HCT116 (cell line): ENCODE measurements around the gene IDUA. TPM values are rescaled to one million over a fixed set of nuclear protein-coding genes. Genes with fewer than 3 reads are reported as not detected.

Experiments
- ATAC-seq: fragments of 200-7000 bp; cut with Tn5 transposase; 2 replicates; pipeline ENCODE4 v1.9.1; 2020; ENCODE audit warnings: mild to moderate bottlenecking, moderate library complexity
- BruUV-seq: library from RNA; stranded (reverse); fragments of 400-500 nt; replicated peaks from 2 replicates; lab custom pipeline; 2021; lab: Mats Ljungman, UMichigan
- CTCF ChIA-PET: fragments of 300-600 bp; sonication (Branson Sonifier 250); formaldehyde crosslinking; loops from one replicate; lab custom pipeline; 2021; ENCODE audit warnings: antibody characterized with exemption; lab: Charles Lee
- POLR2A ChIA-PET: fragments of 300-600, 350-600 bp; sonication (Branson Sonifier 250); formaldehyde crosslinking; loops from one replicate; lab custom pipeline; 2021; ENCODE audit warnings: antibody characterized with exemption; lab: Charles Lee
- RAD21 ChIA-PET, 2 experiments: fragments of 300-600 bp; sonication (Branson Sonifier 250); formaldehyde crosslinking; loops; one replicate each; lab custom pipeline; 2023; ENCODE audit warnings: low total read pairs in 2 of 2; ENCODE audit not compliant: uncharacterized antibody in 2 of 2, unreplicated experiment in 2 of 2, low non-redundant PET in 1 of 2; lab: Charles Lee
- DNase-seq: peaks from one replicate; pipeline ENCODE4 v3.0.0-alpha.2; 2010; ENCODE audit warnings: low read depth, low spot score
- H2AFZ ChIP-seq: fragments of 200-600 bp; shearing (Covaris generic), sonication (generic); 2 replicates; pipeline ENCODE4 v1.6.1; 2017; ENCODE audit warnings: low read depth, mixed run types, mixed read lengths, antibody characterized with exemption, low read length; ENCODE audit not compliant: poor library complexity, severe bottlenecking
- H3K27ac ChIP-seq: 2 replicates; pipeline ENCODE4 v1.5.1; 2012; ENCODE audit warnings: low read depth, low read length
- H3K27me3 ChIP-seq: fragments of 200-600 bp; sonication (generic); 2 replicates; pipeline ENCODE4 v1.6.1; 2016; ENCODE audit warnings: mixed run types, low read length, mixed read lengths; ENCODE audit not compliant: insufficient read depth
- H3K36me3 ChIP-seq, 2 experiments: fragments of 200-500 bp in 1 of 2; fragments of 200-600 bp in 1 of 2; sonication (Bioruptor generic) in 1 of 2; sonication (generic) in 1 of 2; 2 replicates each; pipeline versions ENCODE4 v1.5.1 to v1.6.1; 2014 to 2016; ENCODE audit warnings: low read length in 2 of 2, inconsistent platforms in 1 of 2, mixed read lengths in 1 of 2, mixed run types in 1 of 2; ENCODE audit not compliant: insufficient read depth in 2 of 2, control insufficient read depth in 1 of 2
- H3K4me1 ChIP-seq, 2 experiments: fragments of 200-600 bp in 1 of 2; sonication (generic) in 1 of 2; 2 replicates each; pipeline versions ENCODE4 v1.5.1 to v1.6.1; 2012 to 2017; ENCODE audit warnings: low read length in 2 of 2, inconsistent platforms in 1 of 2, mild to moderate bottlenecking in 1 of 2, mixed read lengths in 1 of 2, mixed run types in 1 of 2, moderate library complexity in 1 of 2; ENCODE audit not compliant: insufficient read depth in 2 of 2, control insufficient read depth in 1 of 2
- H3K4me2 ChIP-seq: fragments of 200-600 bp; sonication (generic); 2 replicates; pipeline ENCODE4 v1.6.1; 2017; ENCODE audit warnings: mixed run types, low read length, mixed read lengths
- H3K4me3 ChIP-seq, 2 experiments: fragments of 200-600 bp in 1 of 2; sonication (generic) in 1 of 2; replicated peaks in 1 of 2; 2 replicates each; pipeline ENCODE4 v1.5.1; 2011 to 2016; ENCODE audit warnings: low read length in 2 of 2, control low read depth in 1 of 2, low read depth in 1 of 2, mild to moderate bottlenecking in 1 of 2, mixed read lengths in 1 of 2, mixed run types in 1 of 2
- H3K79me2 ChIP-seq: fragments of 200-600 bp; sonication (generic); 2 replicates; pipeline ENCODE4 v1.6.1; 2017; ENCODE audit warnings: mild to moderate bottlenecking, mixed run types, low read length, moderate library complexity, mixed read lengths; ENCODE audit not compliant: insufficient read depth
- H3K9ac ChIP-seq: fragments of 200-600 bp; sonication (generic); 2 replicates; pipeline ENCODE4 v1.6.1; 2016; ENCODE audit warnings: low read length, mixed read lengths
- H3K9me2 ChIP-seq: fragments of 200-600 bp; sonication (generic), shearing (Covaris generic); 2 replicates; pipeline ENCODE4 v1.6.1; 2017; ENCODE audit warnings: mixed run types, mild to moderate bottlenecking, moderate library complexity; ENCODE audit not compliant: insufficient read depth
- H3K9me3 ChIP-seq, 2 experiments: fragments of 200-500 bp in 1 of 2; fragments of 200-600 bp in 1 of 2; sonication (Bioruptor generic) in 1 of 2; sonication (generic) in 1 of 2; 2 replicates each; pipeline ENCODE4 v1.6.1; 2014 to 2017; ENCODE audit warnings: low read length in 2 of 2, mixed read lengths in 2 of 2, inconsistent platforms in 1 of 2, low read depth in 1 of 2, mild to moderate bottlenecking in 1 of 2, mixed run types in 1 of 2, moderate library complexity in 1 of 2; ENCODE audit not compliant: control insufficient read depth in 1 of 2, insufficient read depth in 1 of 2
- H4K20me1 ChIP-seq: fragments of 200-600 bp; sonication (generic), shearing (Covaris generic); 2 replicates; pipeline ENCODE4 v1.6.1; 2017; ENCODE audit warnings: mixed run types, mild to moderate bottlenecking, moderate library complexity; ENCODE audit not compliant: insufficient read depth
- CEBPB ChIP-seq: IDR thresholded peaks from 2 replicates; pipeline ENCODE4 v1.6.1; 2012; ENCODE audit warnings: low read depth
- ELF1 ChIP-seq: IDR thresholded peaks from 2 replicates; pipeline ENCODE4 v1.6.1; 2012; ENCODE audit warnings: low read depth, borderline replicate concordance
- EZH2 ChIP-seq: fragments of 200-600 bp; sonication (generic); IDR thresholded peaks from 2 replicates; pipeline ENCODE4 v1.6.1; 2017; ENCODE audit warnings: antibody characterized with exemption, mixed run types
- FOSL1 ChIP-seq: IDR thresholded peaks from 2 replicates; pipeline ENCODE4 v1.6.1; 2012; ENCODE audit warnings: low read depth
- JUND ChIP-seq: IDR thresholded peaks from 2 replicates; pipeline ENCODE4 v1.6.1; 2012
- POLR2AphosphoS5 ChIP-seq: IDR thresholded peaks from 2 replicates; pipeline ENCODE4 v1.6.1; 2011; ENCODE audit warnings: mild to moderate bottlenecking, low read depth, low read length, moderate library complexity
- RAD21 ChIP-seq: IDR thresholded peaks from 2 replicates; pipeline ENCODE4 v1.6.1; 2012; ENCODE audit warnings: low read depth, mild to moderate bottlenecking
- SIN3A ChIP-seq: IDR thresholded peaks from 2 replicates; pipeline ENCODE4 v1.6.1; 2012; ENCODE audit warnings: low read depth
- SP1 ChIP-seq: IDR thresholded peaks from 2 replicates; pipeline ENCODE4 v1.6.1; 2012; ENCODE audit warnings: low read depth
- SRF ChIP-seq: IDR thresholded peaks from 2 replicates; pipeline ENCODE4 v1.6.1; 2012; ENCODE audit warnings: low read depth
- TCF7L2 ChIP-seq: IDR thresholded peaks from 2 replicates; pipeline ENCODE4 v1.7.0; 2011; ENCODE audit warnings: borderline replicate concordance, inconsistent platforms; ENCODE audit not compliant: insufficient read depth, insufficient read length; ENCODE audit errors: extremely low read depth
- YY1 ChIP-seq: IDR thresholded peaks from 2 replicates; pipeline ENCODE4 v1.6.1; 2011; ENCODE audit warnings: low read length, low read depth, moderate library complexity, mild to moderate bottlenecking; ENCODE audit not compliant: insufficient replicate concordance; ENCODE audit errors: extremely low read depth
- intact Hi-C: fragments of 100-400 bp; cut with micrococcal nuclease; formaldehyde crosslinking; loops from 2 replicates; pipeline ENCODE4 v1.10.0; 2022
- total RNA-seq: library from RNA; stranded (reverse); gene quantifications from one replicate; pipeline ENCODE4 v1.2.1, GENCODE V29; 2021; ENCODE audit not compliant: unreplicated experiment
- TF ChIP-seq, protein P1 (sequence below), 3 experiments: fragments of 200-600 bp in 1 of 3; sonication (generic) in 1 of 3; IDR thresholded peaks in 2 of 3; conservative IDR thresholded peaks in 1 of 3; 2 replicates each; pipeline ENCODE4 v1.5.1; 2012 to 2017; ENCODE audit warnings: low read depth in 2 of 3, low read length in 2 of 3, antibody characterized with exemption in 1 of 3, borderline replicate concordance in 1 of 3, control low read depth in 1 of 3, mild to moderate bottlenecking in 1 of 3, mixed read lengths in 1 of 3, mixed run types in 1 of 3, moderate library complexity in 1 of 3; ENCODE audit not compliant: insufficient read depth in 1 of 3
- TF ChIP-seq, protein P2 (sequence below): IDR thresholded peaks from 2 replicates; pipeline ENCODE4 v1.6.1; 2011; ENCODE audit warnings: mild to moderate bottlenecking, low read length, moderate library complexity; ENCODE audit not compliant: insufficient replicate concordance; ENCODE audit errors: extremely low read depth

IDUA gene
- total RNA-seq, 1 experiment from 2014 or later: 28.2 TPM

DNA sequence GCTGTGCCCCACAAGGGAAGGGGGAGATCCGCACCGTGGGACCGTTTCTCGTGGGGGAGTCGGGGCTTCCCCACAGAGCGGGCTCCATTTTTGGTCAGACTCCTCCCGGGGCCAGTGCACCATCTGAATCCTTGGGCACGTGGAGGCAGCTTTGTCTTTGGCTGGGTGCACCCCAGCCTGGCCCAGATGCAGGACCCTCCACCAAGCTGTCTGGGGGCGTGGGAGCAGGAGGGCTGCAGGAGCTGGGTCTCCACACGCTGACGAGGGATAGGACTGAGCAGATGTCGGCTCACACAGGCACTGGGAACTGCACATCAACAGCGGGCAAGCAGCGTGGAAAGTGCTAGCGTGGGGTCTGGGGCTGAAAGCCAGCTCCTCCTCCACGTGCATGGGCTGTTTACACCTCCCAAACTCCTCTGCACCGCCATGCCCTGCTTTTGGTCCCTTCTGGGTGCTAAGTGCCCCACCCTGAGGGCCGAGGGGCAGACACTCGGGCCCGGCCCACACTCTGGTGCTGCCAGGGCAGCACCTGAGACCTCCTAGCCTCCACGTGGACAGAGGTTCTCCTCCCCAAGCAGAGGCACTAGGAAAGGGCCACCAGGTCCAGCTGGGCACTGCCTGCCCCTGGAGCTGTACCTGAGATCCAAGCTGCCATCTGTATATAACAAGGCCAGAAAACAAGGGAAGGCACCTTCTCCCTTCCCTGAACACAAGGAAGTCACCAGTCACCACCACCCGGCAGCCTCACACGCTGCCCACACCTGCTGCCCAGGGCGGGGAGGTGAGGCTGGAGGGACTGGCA lies 27.3 kb upstream of the IDUA start:
- H3K4me2 ChIP-seq: no peak overlapping the region
- no peak overlapping the region for H3K4me3 ChIP-seq
- H3K9ac ChIP-seq: no peak overlapping the region
- POLR2A ChIA-PET: no interaction called here
- H3K79me2 ChIP-seq: no peaks in the 10 kb centered on the region; the same call in 1 of the 2 replicates
- TF ChIP-seq POLR2AphosphoS5: 0 out of 2 replicates have a peak, but pooled peaks have one; percentile 4
- no peak for TF ChIP-seq SRF
- no peak for TF ChIP-seq EZH2
- no peak for TF ChIP-seq CEBPB
- no peak for TF ChIP-seq SP1
- no peak for TF ChIP-seq YY1
- no peak for TF ChIP-seq FOSL1
- intact Hi-C loops: no loop called here
- H3K9me3 ChIP-seq: no peaks in the 10 kb centered on the region
- no peaks in the 10 kb centered on the region for H3K9me2 ChIP-seq
- BruUV-seq: no TSS peak
- H3K27me3 ChIP-seq: no peaks in the 10 kb centered on the region
- no peak for DNase-seq
- CTCF ChIA-PET: no interaction called here
- H3K36me3 ChIP-seq: no peaks in the 10 kb centered on the region
- ATAC-seq: no peak
- H3K27ac ChIP-seq: no peak overlapping the region
- H3K4me1 ChIP-seq: peaks cover 5 to 20% of the 10 kb centered on the region in 2 experiments; a peak in 3 of 4 replicates
- H2AFZ ChIP-seq: no peak overlapping the region
- H4K20me1 ChIP-seq: no peaks in the 10 kb centered on the region
- RAD21 ChIA-PET: no interaction called here

DNA sequence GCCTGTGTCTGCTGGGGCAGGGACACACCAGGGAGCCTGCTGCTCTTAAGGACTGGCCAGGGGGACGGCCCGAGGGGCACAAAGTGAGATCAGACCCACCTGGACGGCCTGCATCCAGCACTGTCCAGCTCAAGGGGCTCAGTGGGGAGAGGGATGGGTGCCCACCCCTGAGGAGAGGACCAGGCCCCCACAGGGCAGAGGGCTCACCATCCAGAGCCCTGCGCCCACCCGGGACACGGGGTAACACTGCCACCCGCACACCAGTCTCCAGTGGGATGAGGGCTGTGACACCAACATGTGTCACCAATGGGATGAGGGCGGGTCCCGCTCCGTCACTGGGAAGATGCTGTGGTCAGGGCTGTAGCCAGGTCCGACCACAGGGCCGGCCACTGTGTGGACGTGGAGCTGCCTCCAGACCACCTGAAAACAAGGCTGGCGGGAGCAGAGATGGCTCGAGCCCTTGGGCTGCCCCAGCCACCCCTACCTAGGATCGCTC lies 26.7 kb upstream of the IDUA start:
- Histone ChIP-seq H3K4me1 (peaks cover 5 to 20% of the 10 kb centered on the region in 2 experiments; a peak in 3 of 4 replicates), H3K9me3 (no peaks in the 10 kb centered on the region), H3K4me2 (no peak overlapping the region), H3K9me2 (no peaks in the 10 kb centered on the region), H3K27me3 (no peaks in the 10 kb centered on the region), H2AFZ (no peak overlapping the region), H3K4me3 (no peak overlapping the region), H3K79me2 (no peaks in the 10 kb centered on the region; the same call in 1 of the 2 replicates), H4K20me1 (no peaks in the 10 kb centered on the region), H3K9ac (no peak overlapping the region), H3K36me3 (no peaks in the 10 kb centered on the region), H3K27ac (no peak overlapping the region)
- ATAC-seq (no peak), DNase-seq (no peak)
- ChIA-PET POLR2A (no interaction called here), RAD21 (no interaction called here), CTCF (no interaction called here)
- TF ChIP-seq, protein P1, sequence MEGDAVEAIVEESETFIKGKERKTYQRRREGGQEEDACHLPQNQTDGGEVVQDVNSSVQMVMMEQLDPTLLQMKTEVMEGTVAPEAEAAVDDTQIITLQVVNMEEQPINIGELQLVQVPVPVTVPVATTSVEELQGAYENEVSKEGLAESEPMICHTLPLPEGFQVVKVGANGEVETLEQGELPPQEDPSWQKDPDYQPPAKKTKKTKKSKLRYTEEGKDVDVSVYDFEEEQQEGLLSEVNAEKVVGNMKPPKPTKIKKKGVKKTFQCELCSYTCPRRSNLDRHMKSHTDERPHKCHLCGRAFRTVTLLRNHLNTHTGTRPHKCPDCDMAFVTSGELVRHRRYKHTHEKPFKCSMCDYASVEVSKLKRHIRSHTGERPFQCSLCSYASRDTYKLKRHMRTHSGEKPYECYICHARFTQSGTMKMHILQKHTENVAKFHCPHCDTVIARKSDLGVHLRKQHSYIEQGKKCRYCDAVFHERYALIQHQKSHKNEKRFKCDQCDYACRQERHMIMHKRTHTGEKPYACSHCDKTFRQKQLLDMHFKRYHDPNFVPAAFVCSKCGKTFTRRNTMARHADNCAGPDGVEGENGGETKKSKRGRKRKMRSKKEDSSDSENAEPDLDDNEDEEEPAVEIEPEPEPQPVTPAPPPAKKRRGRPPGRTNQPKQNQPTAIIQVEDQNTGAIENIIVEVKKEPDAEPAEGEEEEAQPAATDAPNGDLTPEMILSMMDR (IDR thresholded peaks at IDR 0.05 in 2 of 3, conservative IDR thresholded peaks at IDR 0.05 in 1 of 3; ENCODE audit: borderline replicate concordance in 1 of 3, insufficient read depth in 1 of 3, low read depth in 2 of 3, low read length in 2 of 3): no peak
- TF ChIP-seq ELF1 (no peak), FOSL1 (no peak), CEBPB (no peak), POLR2AphosphoS5 (no peak), JUND (no peak), EZH2 (no peak), RAD21 (no peak), TCF7L2 (no peak), SIN3A (no peak)
- TF ChIP-seq, protein P2, sequence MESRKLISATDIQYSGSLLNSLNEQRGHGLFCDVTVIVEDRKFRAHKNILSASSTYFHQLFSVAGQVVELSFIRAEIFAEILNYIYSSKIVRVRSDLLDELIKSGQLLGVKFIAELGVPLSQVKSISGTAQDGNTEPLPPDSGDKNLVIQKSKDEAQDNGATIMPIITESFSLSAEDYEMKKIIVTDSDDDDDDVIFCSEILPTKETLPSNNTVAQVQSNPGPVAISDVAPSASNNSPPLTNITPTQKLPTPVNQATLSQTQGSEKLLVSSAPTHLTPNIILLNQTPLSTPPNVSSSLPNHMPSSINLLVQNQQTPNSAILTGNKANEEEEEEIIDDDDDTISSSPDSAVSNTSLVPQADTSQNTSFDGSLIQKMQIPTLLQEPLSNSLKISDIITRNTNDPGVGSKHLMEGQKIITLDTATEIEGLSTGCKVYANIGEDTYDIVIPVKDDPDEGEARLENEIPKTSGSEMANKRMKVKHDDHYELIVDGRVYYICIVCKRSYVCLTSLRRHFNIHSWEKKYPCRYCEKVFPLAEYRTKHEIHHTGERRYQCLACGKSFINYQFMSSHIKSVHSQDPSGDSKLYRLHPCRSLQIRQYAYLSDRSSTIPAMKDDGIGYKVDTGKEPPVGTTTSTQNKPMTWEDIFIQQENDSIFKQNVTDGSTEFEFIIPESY: no peak
- BruUV-seq: no TSS peak
- intact Hi-C loops: no loop called here
